A673 (cell line): ENCODE results near the gene GNG7.
"Not testable (repeated sequence)": the region's sequence is repeated elsewhere in the genome, so short reads cannot be mapped to it uniquely, and the experiment has no call there.

Experiments used
- EZH2 ChIP-seq: fragments of 200-600 bp; sonication (generic); IDR thresholded peaks from 2 replicates; pipeline ENCODE4 v1.6.1; 2017; ENCODE audit warnings: borderline replicate concordance, low read depth, mild to moderate bottlenecking, mixed read lengths, antibody characterized with exemption, low read length; ENCODE audit not compliant: poor library complexity, severe bottlenecking
- TF ChIP-seq, protein P1 (sequence below): fragments of 300-800, 200-600 bp; sonication (generic); conservative IDR thresholded peaks from 2 replicates; pipeline ENCODE4 v1.5.1; 2017; ENCODE audit warnings: low read depth, mild to moderate bottlenecking, antibody characterized with exemption, low read length, moderate library complexity, mixed read lengths

DNA sequence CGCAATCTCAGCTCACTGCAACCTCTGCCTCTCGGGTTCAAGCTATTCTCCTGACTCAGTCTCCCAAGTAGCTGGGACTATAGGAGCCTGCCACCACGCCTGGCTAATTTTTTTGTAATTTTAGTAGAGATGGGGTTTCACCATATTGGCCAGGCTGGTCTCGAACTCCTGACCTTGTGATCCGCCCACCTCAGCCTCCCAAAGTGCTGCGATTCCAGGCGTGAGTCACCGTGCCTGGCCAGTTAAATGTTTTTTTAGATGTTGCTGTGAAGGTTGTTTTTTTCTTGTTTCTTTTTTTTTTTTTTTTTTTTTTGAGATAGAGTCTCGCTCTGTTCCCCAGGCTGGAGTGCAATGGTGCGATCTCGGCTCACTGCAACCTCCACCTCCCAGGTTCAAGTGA is 183.6 kb downstream of the GNG7 start:
- TF ChIP-seq, protein P1, sequence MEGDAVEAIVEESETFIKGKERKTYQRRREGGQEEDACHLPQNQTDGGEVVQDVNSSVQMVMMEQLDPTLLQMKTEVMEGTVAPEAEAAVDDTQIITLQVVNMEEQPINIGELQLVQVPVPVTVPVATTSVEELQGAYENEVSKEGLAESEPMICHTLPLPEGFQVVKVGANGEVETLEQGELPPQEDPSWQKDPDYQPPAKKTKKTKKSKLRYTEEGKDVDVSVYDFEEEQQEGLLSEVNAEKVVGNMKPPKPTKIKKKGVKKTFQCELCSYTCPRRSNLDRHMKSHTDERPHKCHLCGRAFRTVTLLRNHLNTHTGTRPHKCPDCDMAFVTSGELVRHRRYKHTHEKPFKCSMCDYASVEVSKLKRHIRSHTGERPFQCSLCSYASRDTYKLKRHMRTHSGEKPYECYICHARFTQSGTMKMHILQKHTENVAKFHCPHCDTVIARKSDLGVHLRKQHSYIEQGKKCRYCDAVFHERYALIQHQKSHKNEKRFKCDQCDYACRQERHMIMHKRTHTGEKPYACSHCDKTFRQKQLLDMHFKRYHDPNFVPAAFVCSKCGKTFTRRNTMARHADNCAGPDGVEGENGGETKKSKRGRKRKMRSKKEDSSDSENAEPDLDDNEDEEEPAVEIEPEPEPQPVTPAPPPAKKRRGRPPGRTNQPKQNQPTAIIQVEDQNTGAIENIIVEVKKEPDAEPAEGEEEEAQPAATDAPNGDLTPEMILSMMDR: not testable (repeated sequence)
- TF ChIP-seq EZH2: not testable (repeated sequence)
